Sigmoid colon (tissue), 7 donors: ENCODE measurements around the gene RPAP3. TPM values are rescaled to one million over a fixed set of nuclear protein-coding genes. Genes with fewer than 3 reads are reported as not detected.

ENCODE experiments used
- DNase-seq: peaks from one replicate; pipeline ENCODE4 v3.0.0-alpha.2; 2019
- H3K27ac ChIP-seq, 4 donors: fragments of 200-600 bp; sonication (generic); one replicate each; pipeline ENCODE4 v1.5.1; 2016 to 2019; ENCODE audit warnings: mild to moderate bottlenecking in 1 of 4
- H3K27me3 ChIP-seq, 3 donors: fragments of 200-600 bp; sonication (generic); one replicate each; pipeline ENCODE4 v1.5.1; 2019; ENCODE audit warnings: mild to moderate bottlenecking in 1 of 3
- H3K36me3 ChIP-seq, 4 donors: fragments of 200-600 bp; sonication (generic); one replicate each; pipeline ENCODE4 v1.5.1; 2016 to 2019
- H3K4me1 ChIP-seq, 4 donors: fragments of 200-600 bp; sonication (generic); one replicate each; pipeline ENCODE4 v1.5.1; 2017 to 2019
- H3K4me3 ChIP-seq, 4 donors: fragments of 200-600 bp; sonication (generic); one replicate each; pipeline ENCODE4 v1.5.1; 2017 to 2019; ENCODE audit warnings: mild to moderate bottlenecking in 2 of 4, moderate library complexity in 1 of 4
- H3K9me3 ChIP-seq, 4 donors: fragments of 200-600 bp in 3 of 4; sonication (generic) in 3 of 4; one replicate each; pipeline versions ENCODE4 v1.5.1 to v1.6.1; 2013 to 2019
- CTCF ChIP-seq, 4 experiments: fragments of 450-650 bp in 3 of 4; fragments of 200-600 bp in 1 of 4; IDR thresholded peaks; one replicate each; pipeline ENCODE4 v1.5.1; 2016 to 2019; ENCODE audit warnings: antibody characterized with exemption in 4 of 4, mild to moderate bottlenecking in 3 of 4, moderate library complexity in 2 of 4
- EP300 ChIP-seq, 4 donors: sonication (generic); formaldehyde crosslinking; IDR thresholded peaks; one replicate each; pipeline ENCODE4 v1.6.1; 2017; ENCODE audit warnings: antibody characterized with exemption in 4 of 4
- POLR2A ChIP-seq, 2 donors: fragments of 450-650 bp; IDR thresholded peaks; one replicate each; pipeline ENCODE4 v1.6.1; 2016; ENCODE audit warnings: antibody characterized with exemption in 2 of 2, mild to moderate bottlenecking in 2 of 2, moderate library complexity in 2 of 2
- POLR2AphosphoS5 ChIP-seq, 4 donors: sonication (generic); formaldehyde crosslinking; IDR thresholded peaks; one replicate each; pipeline ENCODE4 v1.6.1; 2017; ENCODE audit warnings: antibody characterized with exemption in 4 of 4
- WGBS, 2 donors: extraction: QIAGEN DNeasy Blood & Tissue Kit; methylation state at CpG; one replicate each; pipeline ENCODE4 v1.1.7; 2013; 5-methylcytosine and 5-hydroxymethylcytosine counted together
- intact Hi-C: fragments of 100-400 bp; cut with DNase I; formaldehyde crosslinking; loops from one replicate; pipeline ENCODE4 v1.15.1; 2023
- polyA plus RNA-seq, 3 donors: library from polyadenylated mRNA; stranded (reverse); fragments of 200-250 nt; gene quantifications; one replicate each; pipeline ENCODE4 v1.2.3, GENCODE V29; 2013
- total RNA-seq, 4 donors: library from RNA; depleted of rRNA; stranded (reverse); fragments of >200 nt; gene quantifications; one replicate each; pipeline ENCODE4 v1.1.0, GENCODE V29; 2016
- donor health status: healthy with polysubstance abuse.
- donor health status: Bipolar disorder and iron deficiency.
- donor health status: healthy.

Gene RPAP3
- total and polyA plus RNA-seq, 7 donors: 6.7 to 29.3 (median 21.0) TPM

GRCh38 chr12:47741340-47741703 is 35.5 kb upstream of the RPAP3 start:
- H3K36me3 ChIP-seq: no peaks in the 10 kb centered on the region
- TF ChIP-seq POLR2AphosphoS5 (IDR thresholded peaks at IDR 0.05): no peak
- TF ChIP-seq CTCF (IDR thresholded peaks at IDR 0.05): no peak
- TF ChIP-seq EP300 (IDR thresholded peaks at IDR 0.05): no peak
- TF ChIP-seq POLR2A (IDR thresholded peaks at IDR 0.05): no peak
- no peak overlapping the region for H3K4me3 ChIP-seq
- DNase-seq: peak; percentile 90
- peak overlapping the region in 1 of 4 donors; percentile 60 for H3K27ac ChIP-seq
- intact Hi-C loops: no loop called here
- peaks cover 0 to 33% (median 25%) of the 10 kb centered on the region in 4 donors for H3K4me1 ChIP-seq
- 7 to 11% methylated on average over 4 of the region's 4 CpGs for WGBS, 2 donors
- no peaks in the 10 kb centered on the region for H3K27me3 ChIP-seq
- H3K9me3 ChIP-seq: no peaks in the 10 kb centered on the region

- H3K27ac ChIP-seq: peak overlapping the region in 2 of 4 donors; percentile 15 to 60
- no peak overlapping the region for H3K4me3 ChIP-seq
- no peak for DNase-seq
- WGBS, 2 donors: 66% methylated on average over 21 of the region's 21 CpGs
- no peaks in the 10 kb centered on the region for H3K9me3 ChIP-seq
- no peaks in the 10 kb centered on the region for H3K36me3 ChIP-seq
- peaks cover 0 to 39% (median 31%) of the 10 kb centered on the region in 4 donors for H3K4me1 ChIP-seq
- TF ChIP-seq POLR2AphosphoS5 (IDR thresholded peaks at IDR 0.05): no peak
- no peak for TF ChIP-seq POLR2A (IDR thresholded peaks at IDR 0.05)
- TF ChIP-seq EP300 (IDR thresholded peaks at IDR 0.05): no peak
- no peak for TF ChIP-seq CTCF (IDR thresholded peaks at IDR 0.05)
- H3K27me3 ChIP-seq: no peaks in the 10 kb centered on the region
- intact Hi-C loops: no loop called here
Observed at GRCh38 chr12:47740606-47741339, 34.9 kb upstream of the RPAP3 start.

GRCh38 chr12:47739979-47740378 is 34.1 kb upstream of the RPAP3 start:
- peak overlapping the region in 2 of 4 donors; percentile 15 to 37 for H3K27ac ChIP-seq
- DNase-seq: no peak
- no peaks in the 10 kb centered on the region for H3K36me3 ChIP-seq
- intact Hi-C loops: no loop called here
- no peaks in the 10 kb centered on the region for H3K27me3 ChIP-seq
- WGBS, 2 donors: 37 to 56% methylated on average over 12 of the region's 12 CpGs
- H3K4me1 ChIP-seq: peaks cover 0 to 47% (median 39%) of the 10 kb centered on the region in 4 donors
- no peak overlapping the region for H3K4me3 ChIP-seq
- no peak for TF ChIP-seq CTCF (IDR thresholded peaks at IDR 0.05)
- no peak for TF ChIP-seq POLR2A (IDR thresholded peaks at IDR 0.05)
- TF ChIP-seq POLR2AphosphoS5 (IDR thresholded peaks at IDR 0.05): no peak
- TF ChIP-seq EP300 (IDR thresholded peaks at IDR 0.05): no peak
- H3K9me3 ChIP-seq: no peaks in the 10 kb centered on the region

- TF ChIP-seq CTCF (IDR thresholded peaks at IDR 0.05): no peak
- TF ChIP-seq POLR2AphosphoS5 (IDR thresholded peaks at IDR 0.05): no peak
- no peak for TF ChIP-seq EP300 (IDR thresholded peaks at IDR 0.05)
- TF ChIP-seq POLR2A (IDR thresholded peaks at IDR 0.05): no peak
- Histone ChIP-seq H3K4me3 (no peak overlapping the region), H3K9me3 (no peaks in the 10 kb centered on the region), H3K27ac (peak overlapping the region in 1 of 4 donors; percentile 37), H3K36me3 (no peaks in the 10 kb centered on the region), H3K4me1 (peaks cover 0 to 53% (median 44%) of the 10 kb centered on the region in 4 donors), H3K27me3 (no peaks in the 10 kb centered on the region)
- 90% methylated on average over 3 of the region's 3 CpGs for WGBS, 2 donors
- no peak for DNase-seq
- intact Hi-C loops: no loop called here
Observed at GRCh38 chr12:47739297-47739696, 33.5 kb upstream of the RPAP3 start.
